Spleen (tissue), 7 donors: ENCODE measurements around the gene HIVEP3.

Experiments used
- CTCF ChIP-seq, 11 experiments: fragments of 200-600 bp in 7 of 11; fragments of 450-650 bp in 4 of 11; sonication (generic) in 4 of 11; IDR thresholded peaks in 8 of 11; conservative IDR thresholded peaks in 3 of 11; 1 replicate in 7 of 11; 2 replicates in 4 of 11; pipeline versions ENCODE4 v1.4.0 to v1.8.0; 2016 to 2021; ENCODE audit warnings: antibody characterized with exemption in 11 of 11, inconsistent platforms in 4 of 11, mild to moderate bottlenecking in 1 of 11
- POLR2A ChIP-seq, 3 donors: fragments of 450-650 bp; IDR thresholded peaks; one replicate each; pipeline ENCODE4 v1.5.1; 2017; ENCODE audit warnings: antibody characterized with exemption in 3 of 3, mild to moderate bottlenecking in 1 of 3
- donor health status: DM: no; HTN: no; CAD: no; lungs with moderate emphysema.
- donor health status: DM: no; HTN: no; CAD: no.
- donor health status: DM: no; HTN: no; CAD: no.

- TF ChIP-seq POLR2A (IDR thresholded peaks at IDR 0.05), result no peak
- TF ChIP-seq CTCF (IDR thresholded peaks at IDR 0.05 in 8 of 11, conservative IDR thresholded peaks at IDR 0.05 in 3 of 11), result no peak
Observed at GRCh38 chr1:41964400-41964799, 45.7 kb upstream of the HIVEP3 start.
